Stimulated activated CD4-positive, alpha-beta T cell treated with anti-CD3 and anti-CD28 coated beads, TNF-alpha, amount 100 ng/mL, for 1 hour (primary cell): ENCODE measurements around the gene KCNS1.

ENCODE experiments used
- DNase-seq, 3 donors: peaks; one replicate each; pipeline ENCODE4 v3.0.0-alpha.2; 2020; ENCODE audit warnings: low read depth in 3 of 3, low spot score in 1 of 3

The KCNS1 gene

GRCh38 chr20:45110301-45110700 is 9.4 kb upstream of the KCNS1 start:
- DNase-seq, result no peak

GRCh38 chr20:45109634-45110033 is 8.7 kb upstream of the KCNS1 start:
- no peak for DNase-seq

- no peak for DNase-seq
Measured at GRCh38 chr20:45105317-45105716, 4.4 kb upstream of the KCNS1 start.

GRCh38 chr20:45104786-45105185 is 3.9 kb upstream of the KCNS1 start:
- DNase-seq, result no peak

- DNase-seq, result no peak
Measured at GRCh38 chr20:45103072-45103471, 2.1 kb upstream of the KCNS1 start.

- no peak for DNase-seq
Measured at GRCh38 chr20:45101333-45101850, 465 bp upstream of the KCNS1 start.

GRCh38 chr20:45098103-45098773 is 2.7 kb downstream of the KCNS1 start:
- no peak for DNase-seq

- peak in 1 of 3 donors; percentile 19 for DNase-seq
Measured at GRCh38 chr20:45097485-45098102, 3.3 kb downstream of the KCNS1 start.

GRCh38 chr20:45096781-45097180 is 4.1 kb downstream of the KCNS1 start:
- DNase-seq, result no peak

- DNase-seq, result peak in 2 of 3 donors; percentile 6 to 24
Measured at GRCh38 chr20:45095805-45096238, 5.1 kb downstream of the KCNS1 start.

- DNase-seq, result no peak
Measured at GRCh38 chr20:45094864-45095574, 5.9 kb downstream of the KCNS1 start.

- no peak for DNase-seq
Measured at GRCh38 chr20:45094201-45094600, 6.7 kb downstream of the KCNS1 start.

GRCh38 chr20:45092898-45093297 is 8.0 kb downstream of the KCNS1 start:
- DNase-seq, result no peak

- no peak for DNase-seq
Measured at GRCh38 chr20:45091366-45091765, 9.6 kb downstream of the KCNS1 start.

- DNase-seq, result no peak
Measured at GRCh38 chr20:45090481-45090880, 10.4 kb downstream of the KCNS1 start.

- DNase-seq, result no peak
Measured at GRCh38 chr20:45088247-45088646, 12.7 kb downstream of the KCNS1 start.

GRCh38 chr20:45087814-45088213 is 13.1 kb downstream of the KCNS1 start:
- no peak for DNase-seq

- no peak for DNase-seq
Measured at GRCh38 chr20:45087097-45087790, 13.7 kb downstream of the KCNS1 start.

GRCh38 chr20:45085867-45086266 is 15.1 kb downstream of the KCNS1 start:
- DNase-seq, result no peak

- no peak for DNase-seq
Measured at GRCh38 chr20:45085289-45085688, 15.6 kb downstream of the KCNS1 start.

- DNase-seq, result no peak
Measured at GRCh38 chr20:45083127-45083526, 17.8 kb downstream of the KCNS1 start.
